Type B pancreatic cell (in vitro differentiated cells): ENCODE data around the gene CLUH. TPM values are rescaled to one million over a fixed set of nuclear protein-coding genes. Genes with fewer than 3 reads are reported as not detected.
A peak's percentile ranks its signal among the peaks of the same experiment; 100 is the strongest.

ENCODE experiments used
- DNase-seq: peaks from one replicate; pipeline ENCODE4 v3.0.0; 2021; ENCODE audit warnings: mixed read lengths; ENCODE audit not compliant: unreplicated experiment; ENCODE audit errors: extremely low spot score
- H3K27ac Mint-ChIP-seq: 2 replicates; pipeline ENCODE4 v1.8.0; 2021; ENCODE audit warnings: mild to moderate bottlenecking, mixed read lengths
- H3K27me3 Mint-ChIP-seq: 2 replicates; pipeline ENCODE4 v1.8.0; 2021; ENCODE audit warnings: mixed read lengths
- H3K36me3 Mint-ChIP-seq: 2 replicates; pipeline ENCODE4 v1.8.0; 2021; ENCODE audit warnings: mixed read lengths
- H3K4me1 Mint-ChIP-seq: one replicate; pipeline ENCODE4 v1.8.0; 2021; ENCODE audit warnings: mixed read lengths; ENCODE audit not compliant: unreplicated experiment
- H3K4me3 Mint-ChIP-seq: 2 replicates; pipeline ENCODE4 v1.8.0; 2021; ENCODE audit warnings: mild to moderate bottlenecking, mixed read lengths
- H3K9me3 Mint-ChIP-seq: 2 replicates; pipeline ENCODE4 v1.8.0; 2021; ENCODE audit warnings: mixed read lengths
- CTCF ChIP-seq: fragments of 200-600 bp; sonication (generic); conservative IDR thresholded peaks from 2 replicates; pipeline ENCODE4 v1.5.0; 2021; ENCODE audit warnings: antibody characterized with exemption, mild to moderate bottlenecking
- total RNA-seq: library from RNA; stranded (reverse); gene quantifications from 2 replicates; pipeline ENCODE4 v1.2.1, GENCODE V29; 2021; ENCODE audit warnings: low replicate concordance

CLUH gene
- total RNA-seq, 1 donor from 2014 or later: 77.0 TPM

- DNase-seq: no peak
- Mint-ChIP-seq H3K27ac (peak overlapping the region; percentile 17), H3K4me1 (peaks cover 21% of the 10 kb centered on the region), H3K27me3 (no peaks in the 10 kb centered on the region), H3K36me3 (peaks cover 4% of the 10 kb centered on the region), H3K4me3 (no peak overlapping the region), H3K9me3 (no peaks in the 10 kb centered on the region)
- TF ChIP-seq CTCF: no peak
Measured at GRCh38 chr17:2705888-2706795, 5.4 kb downstream of the CLUH start.

- Mint-ChIP-seq H3K4me1 (peaks cover 20% of the 10 kb centered on the region), H3K27ac (peak overlapping the region; percentile 17), H3K9me3 (no peaks in the 10 kb centered on the region), H3K27me3 (no peaks in the 10 kb centered on the region), H3K36me3 (peaks cover 4% of the 10 kb centered on the region), H3K4me3 (peak overlapping the region; percentile 1)
- no peak for DNase-seq
- TF ChIP-seq CTCF: no peak
Measured at GRCh38 chr17:2705263-2705662, 6.3 kb downstream of the CLUH start.

GRCh38 chr17:2704890-2705248 lies 6.7 kb downstream of the CLUH start:
- TF ChIP-seq CTCF: no peak
- DNase-seq: no peak
- H3K27ac Mint-ChIP-seq: no peak overlapping the region

GRCh38 chr17:2704031-2704889 lies 7.3 kb downstream of the CLUH start:
- TF ChIP-seq CTCF: no peak
- no peak for DNase-seq
- no peak overlapping the region for H3K4me3 Mint-ChIP-seq
- peaks cover 4% of the 10 kb centered on the region for H3K36me3 Mint-ChIP-seq
- H3K27me3 Mint-ChIP-seq: no peaks in the 10 kb centered on the region
- no peaks in the 10 kb centered on the region for H3K9me3 Mint-ChIP-seq
- H3K27ac Mint-ChIP-seq: no peak overlapping the region
- peaks cover 10% of the 10 kb centered on the region for H3K4me1 Mint-ChIP-seq

More at GRCh38 chr17:2704890-2705248, 6.7 kb downstream of the CLUH start:
- Mint-ChIP-seq H3K4me3 (no peak overlapping the region), H3K4me1 (peaks cover 16% of the 10 kb centered on the region), H3K27me3 (no peaks in the 10 kb centered on the region), H3K9me3 (no peaks in the 10 kb centered on the region), H3K36me3 (peaks cover 4% of the 10 kb centered on the region)

- Mint-ChIP-seq H3K9me3 (no peaks in the 10 kb centered on the region), H3K4me3 (no peak overlapping the region), H3K36me3 (peaks cover 4% of the 10 kb centered on the region), H3K4me1 (peaks cover 9% of the 10 kb centered on the region), H3K27ac (no peak overlapping the region), H3K27me3 (no peaks in the 10 kb centered on the region)
- DNase-seq: no peak
- TF ChIP-seq CTCF: no peak
Measured at GRCh38 chr17:2703606-2704005, 8.0 kb downstream of the CLUH start.
